Measurements from ENCODE around the gene SIM1. TPM values are rescaled to one million over a fixed set of nuclear protein-coding genes. Genes with fewer than 3 reads are reported as not detected.

Gene SIM1
- total RNA-seq, 2 experiments from 2014 or later, result not detected

DNA sequence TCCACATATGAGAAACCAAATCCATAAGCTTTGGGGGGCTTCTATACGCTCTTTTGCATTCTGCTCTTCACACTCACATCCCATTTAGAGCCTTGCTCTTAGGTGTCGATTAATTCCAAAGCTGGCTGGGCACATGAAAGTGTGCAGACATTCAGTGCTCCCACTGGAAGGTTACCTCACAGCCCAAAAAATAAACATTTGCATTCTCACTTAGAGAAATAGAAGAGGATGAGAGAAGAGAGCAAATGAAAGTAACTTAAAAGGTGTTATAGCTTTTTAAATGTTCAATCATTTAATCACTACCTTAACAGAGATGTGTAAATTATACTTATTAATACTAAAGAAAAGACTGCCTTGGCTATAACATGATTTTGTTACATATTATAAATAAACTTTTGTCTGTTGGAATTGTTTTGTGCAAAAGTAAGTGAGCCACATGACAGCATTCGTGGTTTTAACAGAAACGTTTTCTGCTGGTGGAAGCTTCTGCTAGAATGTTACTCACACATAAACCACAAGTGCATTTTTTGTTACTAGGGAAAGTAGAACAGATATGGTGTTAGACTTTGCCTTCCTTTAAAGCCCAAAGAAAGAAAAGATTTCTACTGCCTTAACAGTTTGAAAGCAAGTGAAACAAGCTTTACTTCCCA is 116.7 kb downstream of the SIM1 start:
- Mint-ChIP-seq H3K27ac (no peak overlapping the region), H3K9me3 (no peaks in the 10 kb centered on the region), H3K4me1 (ENCODE audit: low read depth) (no peaks in the 10 kb centered on the region), H3K36me3 (ENCODE audit: low read depth) (no peaks in the 10 kb centered on the region), H3K4me3 (no peak overlapping the region), H3K27me3 (ENCODE audit: low read depth) (no peaks in the 10 kb centered on the region)
- intact Hi-C loops (cut with micrococcal nuclease), result no loop called here
- CTCF ChIA-PET, result no interaction called here
- DNase-seq, result no peak

DNA sequence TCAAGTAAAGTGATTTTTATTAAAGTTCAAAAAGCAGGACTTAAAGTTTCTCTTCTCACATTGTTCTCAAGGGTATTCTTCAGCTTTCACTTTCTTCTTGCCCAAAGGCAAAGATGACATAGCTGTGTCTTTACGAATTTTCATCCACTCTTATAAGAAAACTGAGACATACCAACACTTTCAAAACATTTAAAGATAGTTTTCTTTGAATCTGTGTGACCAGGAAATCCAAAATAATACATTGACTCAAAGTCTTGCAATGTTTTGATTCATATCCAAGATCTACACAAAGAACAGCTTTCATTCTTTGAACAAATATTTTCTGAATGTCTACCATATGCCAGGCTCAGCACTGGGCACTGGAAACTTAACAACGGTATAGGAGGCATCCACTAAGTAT is 117.9 kb downstream of the SIM1 start:
- Mint-ChIP-seq H3K36me3 (ENCODE audit: low read depth) (no peaks in the 10 kb centered on the region), H3K4me1 (ENCODE audit: low read depth) (no peaks in the 10 kb centered on the region), H3K9me3 (no peaks in the 10 kb centered on the region), H3K4me3 (no peak overlapping the region), H3K27me3 (ENCODE audit: low read depth) (no peaks in the 10 kb centered on the region), H3K27ac (no peak overlapping the region)
- CTCF ChIA-PET, result no interaction called here
- intact Hi-C loops (cut with micrococcal nuclease), result no loop called here
- no peak for DNase-seq

DNA sequence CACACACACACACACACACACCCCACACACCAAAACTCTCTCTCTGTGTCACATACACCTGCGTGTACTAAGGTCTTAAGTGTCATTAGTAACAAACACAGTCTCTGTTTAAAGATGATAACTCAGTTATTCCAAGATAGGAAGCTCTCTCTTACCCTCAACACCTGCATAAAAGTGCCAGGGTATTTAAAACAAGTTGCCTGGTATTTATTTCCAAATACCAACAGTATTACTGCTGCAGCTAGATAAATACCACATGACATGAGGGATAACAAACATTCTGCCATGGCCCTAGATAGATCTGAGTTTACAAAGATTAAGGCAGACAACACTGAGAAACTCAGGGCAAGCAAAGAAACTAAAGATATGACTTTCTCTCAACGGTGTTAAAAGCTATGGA is 118.5 kb downstream of the SIM1 start:
- Mint-ChIP-seq H3K27me3 (ENCODE audit: low read depth) (no peaks in the 10 kb centered on the region), H3K27ac (no peak overlapping the region), H3K4me3 (no peak overlapping the region), H3K36me3 (ENCODE audit: low read depth) (no peaks in the 10 kb centered on the region), H3K9me3 (no peaks in the 10 kb centered on the region), H3K4me1 (ENCODE audit: low read depth) (no peaks in the 10 kb centered on the region)
- CTCF ChIA-PET, result no interaction called here
- no peak for DNase-seq
- intact Hi-C loops (cut with micrococcal nuclease), result no loop called here

DNA sequence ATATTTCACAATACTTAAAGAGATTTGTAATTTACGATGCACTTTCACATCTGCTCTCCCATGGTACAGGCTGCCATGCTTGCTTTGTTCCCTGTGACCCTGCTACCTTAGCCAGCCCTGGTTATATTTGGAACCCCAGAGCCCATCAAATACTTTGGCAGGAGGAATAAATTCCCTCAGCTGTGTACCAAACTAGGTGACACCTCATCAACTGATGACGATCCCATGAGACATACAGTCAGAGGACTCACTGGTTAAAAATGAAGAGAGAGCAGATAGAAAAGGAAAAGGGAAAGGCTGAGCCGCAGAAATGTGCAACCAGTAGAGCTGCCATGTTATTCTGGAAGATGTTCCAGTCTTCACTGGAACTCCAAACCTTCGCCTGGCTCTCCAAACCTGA is 120.0 kb downstream of the SIM1 start:
- no peak for DNase-seq
- H3K27me3 Mint-ChIP-seq (ENCODE audit: low read depth), result no peaks in the 10 kb centered on the region
- CTCF ChIA-PET, result no interaction called here
- no peak overlapping the region for H3K4me3 Mint-ChIP-seq
- no peaks in the 10 kb centered on the region for H3K36me3 Mint-ChIP-seq (ENCODE audit: low read depth)
- no peaks in the 10 kb centered on the region for H3K4me1 Mint-ChIP-seq (ENCODE audit: low read depth)
- H3K9me3 Mint-ChIP-seq, result peaks cover 1% of the 10 kb centered on the region
- intact Hi-C loops (cut with micrococcal nuclease), result no loop called here
- H3K27ac Mint-ChIP-seq, result no peak overlapping the region

DNA sequence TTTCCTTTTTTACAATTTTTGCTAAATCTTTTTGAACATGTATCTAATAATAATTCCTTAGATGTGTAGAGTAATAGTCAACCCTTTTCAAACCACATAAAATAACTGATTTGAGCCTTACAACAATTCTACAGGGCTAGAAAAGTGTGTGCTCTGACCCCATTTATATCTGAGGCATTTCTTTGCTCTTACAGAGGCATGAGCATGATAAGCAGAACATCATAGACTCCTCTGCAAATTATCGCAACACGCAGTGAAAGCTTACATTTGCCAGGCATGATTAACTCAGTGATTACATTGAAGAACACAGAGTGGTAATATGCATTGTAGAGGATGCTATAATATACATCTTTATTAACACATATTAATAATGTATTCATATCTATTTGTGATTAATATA is 120.4 kb downstream of the SIM1 start:
- H3K4me1 Mint-ChIP-seq (ENCODE audit: low read depth), result no peaks in the 10 kb centered on the region
- H3K27me3 Mint-ChIP-seq (ENCODE audit: low read depth), result no peaks in the 10 kb centered on the region
- intact Hi-C loops (cut with micrococcal nuclease), result no loop called here
- no peak overlapping the region for H3K4me3 Mint-ChIP-seq
- CTCF ChIA-PET, result no interaction called here
- H3K36me3 Mint-ChIP-seq (ENCODE audit: low read depth), result no peaks in the 10 kb centered on the region
- H3K27ac Mint-ChIP-seq, result no peak overlapping the region
- DNase-seq, result no peak
- peaks cover 1% of the 10 kb centered on the region for H3K9me3 Mint-ChIP-seq

DNA sequence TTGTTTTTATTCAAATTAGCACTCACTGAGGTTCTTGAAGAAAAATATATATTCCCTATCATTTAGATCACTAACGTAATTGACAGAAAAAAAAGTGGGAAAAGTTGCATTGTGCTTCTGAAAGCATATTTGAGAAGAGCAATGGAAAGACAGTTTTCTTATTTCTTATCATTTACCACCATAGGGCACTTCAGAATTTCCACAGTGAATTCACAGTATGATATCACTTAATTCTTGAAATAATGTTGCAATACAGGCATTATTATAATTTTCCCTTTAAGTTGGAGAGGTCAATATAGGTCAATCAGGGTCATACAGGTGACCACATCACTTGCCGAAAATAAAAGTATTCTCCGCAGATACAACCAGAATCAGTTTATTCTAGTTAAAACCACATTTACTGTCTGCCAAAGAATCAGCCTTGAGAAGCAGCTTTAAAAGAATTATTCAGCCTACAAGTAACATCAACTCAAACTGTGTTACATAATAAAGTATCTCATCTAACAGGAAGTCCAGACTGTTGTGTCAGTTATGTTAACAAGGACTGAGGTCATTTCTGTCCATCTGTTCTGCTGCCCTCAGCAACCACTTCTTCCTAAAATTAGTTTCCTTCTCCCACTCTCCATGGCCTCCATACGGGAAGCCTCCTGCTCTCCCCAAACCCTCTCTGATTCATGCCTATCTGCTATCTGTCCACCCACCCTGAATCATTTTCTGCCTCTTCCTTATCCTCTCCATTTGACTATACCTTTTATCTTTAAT is 121.2 kb downstream of the SIM1 start:
- no peaks in the 10 kb centered on the region for H3K4me1 Mint-ChIP-seq (ENCODE audit: low read depth)
- H3K4me3 Mint-ChIP-seq, result no peak overlapping the region
- no peaks in the 10 kb centered on the region for H3K27me3 Mint-ChIP-seq (ENCODE audit: low read depth)
- H3K27ac Mint-ChIP-seq, result no peak overlapping the region
- H3K36me3 Mint-ChIP-seq (ENCODE audit: low read depth), result no peaks in the 10 kb centered on the region
- no peak for DNase-seq
- intact Hi-C loops (cut with micrococcal nuclease), result no loop called here
- CTCF ChIA-PET, result no interaction called here
- peaks cover 1% of the 10 kb centered on the region for H3K9me3 Mint-ChIP-seq

DNA sequence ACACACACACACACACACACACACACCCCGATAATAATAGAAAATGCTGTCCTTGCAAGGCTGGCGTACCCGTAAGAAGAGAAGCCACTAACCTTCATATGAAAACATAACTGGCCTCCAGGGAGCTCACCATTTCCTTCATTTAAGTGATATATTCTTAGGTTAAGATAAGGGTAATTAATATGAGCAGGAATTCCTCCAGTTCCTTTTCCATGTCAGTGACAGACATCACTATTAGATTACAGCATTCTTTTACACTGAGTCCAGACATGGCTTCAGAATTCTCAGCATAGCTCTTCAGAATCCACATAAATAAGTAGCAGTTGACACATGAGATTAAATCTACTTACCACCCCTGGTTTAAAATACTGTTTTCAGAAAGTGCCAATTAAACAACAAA is 121.9 kb downstream of the SIM1 start:
- no peaks in the 10 kb centered on the region for H3K4me1 Mint-ChIP-seq (ENCODE audit: low read depth)
- H3K9me3 Mint-ChIP-seq, result peaks cover 1% of the 10 kb centered on the region
- intact Hi-C loops (cut with micrococcal nuclease), result no loop called here
- no peaks in the 10 kb centered on the region for H3K36me3 Mint-ChIP-seq (ENCODE audit: low read depth)
- DNase-seq, result no peak
- no peak overlapping the region for H3K27ac Mint-ChIP-seq
- no peaks in the 10 kb centered on the region for H3K27me3 Mint-ChIP-seq (ENCODE audit: low read depth)
- CTCF ChIA-PET, result no interaction called here
- no peak overlapping the region for H3K4me3 Mint-ChIP-seq

DNA sequence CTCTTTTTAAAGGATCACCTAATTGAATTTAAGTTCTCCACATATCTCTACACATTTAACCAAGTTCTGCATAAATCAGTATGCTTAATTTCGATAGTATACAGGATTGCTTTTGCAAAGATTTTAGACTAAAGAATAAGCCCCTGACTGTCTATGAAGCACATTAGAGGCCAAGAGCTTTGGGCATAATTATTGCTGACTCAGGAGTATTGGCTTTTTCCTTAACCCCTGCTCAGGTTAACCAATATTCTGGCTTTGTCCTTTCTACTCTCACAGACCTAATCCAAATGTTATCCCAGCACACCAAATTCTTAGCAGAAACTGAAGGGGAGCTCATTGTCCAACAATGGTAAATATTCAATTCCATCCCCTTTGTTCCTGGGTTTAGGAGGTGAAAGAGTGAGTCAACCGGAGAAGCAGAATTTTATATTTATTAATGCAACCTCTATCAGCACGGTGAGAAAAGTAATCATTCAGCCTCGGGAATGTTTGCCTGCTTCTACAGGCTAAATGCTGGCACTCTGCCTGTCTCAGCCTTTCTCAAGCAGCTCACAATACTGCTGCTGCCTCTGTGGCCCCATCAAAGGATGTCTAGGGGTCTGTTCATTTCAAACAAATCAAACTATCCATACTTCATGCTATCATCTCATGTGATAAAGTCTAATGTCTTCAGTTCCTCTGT is 125.0 kb downstream of the SIM1 start:
- Mint-ChIP-seq H3K27me3 (ENCODE audit: low read depth) (no peaks in the 10 kb centered on the region), H3K9me3 (peaks cover 1% of the 10 kb centered on the region), H3K4me1 (ENCODE audit: low read depth) (no peaks in the 10 kb centered on the region), H3K4me3 (no peak overlapping the region), H3K27ac (no peak overlapping the region), H3K36me3 (ENCODE audit: low read depth) (no peaks in the 10 kb centered on the region)
- CTCF ChIA-PET, result no interaction called here
- intact Hi-C loops (cut with micrococcal nuclease), result no loop called here
- DNase-seq, result no peak

DNA sequence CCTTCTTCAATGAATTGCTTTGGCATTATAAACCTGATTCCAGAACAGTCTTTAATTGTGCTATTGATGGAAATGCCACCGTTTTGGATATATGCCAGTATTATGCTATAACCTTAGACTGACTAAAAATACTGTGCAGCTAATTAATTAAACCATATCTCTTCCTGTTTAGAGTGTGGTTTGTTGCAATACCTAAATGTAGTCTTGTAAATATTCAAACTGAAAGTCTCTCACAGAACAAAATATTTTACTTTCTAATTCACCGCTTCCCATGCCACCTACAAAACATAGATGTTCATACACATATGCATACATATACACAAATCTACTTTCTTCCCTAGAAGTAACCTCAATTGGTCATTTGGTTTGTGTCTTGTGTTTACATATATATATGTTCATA is 126.6 kb downstream of the SIM1 start:
- intact Hi-C loops (cut with micrococcal nuclease), result no loop called here
- no peak for DNase-seq
- peaks cover 1% of the 10 kb centered on the region for H3K9me3 Mint-ChIP-seq
- no peak overlapping the region for H3K27ac Mint-ChIP-seq
- no peaks in the 10 kb centered on the region for H3K4me1 Mint-ChIP-seq (ENCODE audit: low read depth)
- H3K4me3 Mint-ChIP-seq, result no peak overlapping the region
- CTCF ChIA-PET, result no interaction called here
- no peaks in the 10 kb centered on the region for H3K36me3 Mint-ChIP-seq (ENCODE audit: low read depth)
- H3K27me3 Mint-ChIP-seq (ENCODE audit: low read depth), result no peaks in the 10 kb centered on the region

DNA sequence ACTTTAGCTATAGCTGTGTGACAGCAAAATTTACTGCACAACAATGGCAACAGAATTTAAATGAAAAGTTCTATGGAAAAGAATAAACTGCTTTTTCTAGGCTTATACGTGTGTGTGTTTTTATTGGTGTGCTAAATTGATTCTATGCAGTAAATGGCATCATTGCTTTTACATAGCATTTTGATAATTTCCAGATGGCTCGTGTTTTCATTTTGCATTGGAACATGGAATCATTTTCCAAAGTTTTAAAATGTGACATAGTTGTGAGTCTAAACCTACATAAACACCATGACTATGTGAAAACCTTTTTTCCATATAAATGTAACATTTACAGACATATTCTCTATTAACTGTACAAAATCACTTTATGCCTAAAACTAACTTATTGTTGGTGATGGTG is 127.8 kb downstream of the SIM1 start:
- DNase-seq, result no peak
- Mint-ChIP-seq H3K4me1 (ENCODE audit: low read depth) (no peaks in the 10 kb centered on the region), H3K27me3 (ENCODE audit: low read depth) (no peaks in the 10 kb centered on the region), H3K36me3 (ENCODE audit: low read depth) (no peaks in the 10 kb centered on the region), H3K9me3 (peaks cover 1% of the 10 kb centered on the region), H3K4me3 (no peak overlapping the region), H3K27ac (no peak overlapping the region)
- intact Hi-C loops (cut with micrococcal nuclease), result no loop called here
- CTCF ChIA-PET, result no interaction called here

DNA sequence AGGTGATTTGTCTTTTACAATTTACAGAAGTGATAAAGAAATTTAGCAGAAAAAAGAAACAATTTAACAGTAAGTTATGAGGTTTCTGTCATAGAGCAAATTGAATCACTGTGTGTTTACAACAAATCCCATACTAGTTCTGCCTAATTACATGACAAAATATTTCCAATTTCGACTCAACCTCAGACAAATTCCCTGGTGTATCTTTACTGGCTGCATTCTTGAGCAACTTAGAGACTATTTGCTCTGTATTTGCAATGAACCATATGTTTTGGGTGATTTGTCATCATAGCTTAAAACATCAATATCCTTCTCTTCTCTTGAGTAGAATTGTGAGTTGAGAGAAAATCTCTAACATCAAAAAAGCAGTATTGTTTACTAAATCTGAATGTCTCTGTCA is 128.7 kb downstream of the SIM1 start:
- H3K9me3 Mint-ChIP-seq, result peaks cover 2% of the 10 kb centered on the region

More for the DNA sequence above, 128.7 kb downstream of the SIM1 start:
- CTCF ChIA-PET, result no interaction called here
- intact Hi-C loops (cut with micrococcal nuclease), result no loop called here
- Mint-ChIP-seq H3K27me3 (ENCODE audit: low read depth) (no peaks in the 10 kb centered on the region), H3K4me3 (no peak overlapping the region), H3K27ac (no peak overlapping the region), H3K4me1 (ENCODE audit: low read depth) (no peaks in the 10 kb centered on the region), H3K36me3 (ENCODE audit: low read depth) (no peaks in the 10 kb centered on the region)
- DNase-seq, result no peak
